HG03575 (cell line): ENCODE results near the gene PLA2G15.

Source experiments
- ATAC-seq: cut with Tn5 transposase; IDR thresholded peaks from one replicate; pipeline ENCODE4 v1.9.1; 2021; ENCODE audit not compliant: unreplicated experiment, insufficient number of reproducible peaks, low FRiP score; ENCODE audit errors: extremely low read depth

Gene PLA2G15

DNA sequence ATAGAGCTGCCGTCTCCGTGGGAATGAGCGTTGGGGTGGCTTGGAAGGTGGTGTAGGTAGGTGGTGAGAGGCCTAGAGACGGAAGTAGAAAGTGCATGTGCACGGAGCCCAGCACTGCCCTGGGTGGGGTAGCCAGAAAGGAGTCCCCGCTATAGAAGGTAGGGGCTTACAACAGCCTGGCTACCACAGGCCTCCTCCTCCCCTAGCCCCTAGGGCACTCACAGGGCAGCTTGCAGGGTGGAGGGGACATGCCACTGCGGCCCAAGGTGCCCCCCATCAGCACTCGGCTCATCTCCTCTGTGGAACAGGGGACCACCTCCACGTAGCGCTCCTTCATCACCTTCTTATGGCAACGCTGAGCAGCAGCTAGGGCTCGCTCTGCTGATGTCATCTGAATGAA is 14.2 kb upstream of the PLA2G15 start:
- ATAC-seq, result no peak

- ATAC-seq, result no peak
These were observed 13.6 kb upstream of the PLA2G15 start for GRCh38 chr16:68231384-68232136.

DNA sequence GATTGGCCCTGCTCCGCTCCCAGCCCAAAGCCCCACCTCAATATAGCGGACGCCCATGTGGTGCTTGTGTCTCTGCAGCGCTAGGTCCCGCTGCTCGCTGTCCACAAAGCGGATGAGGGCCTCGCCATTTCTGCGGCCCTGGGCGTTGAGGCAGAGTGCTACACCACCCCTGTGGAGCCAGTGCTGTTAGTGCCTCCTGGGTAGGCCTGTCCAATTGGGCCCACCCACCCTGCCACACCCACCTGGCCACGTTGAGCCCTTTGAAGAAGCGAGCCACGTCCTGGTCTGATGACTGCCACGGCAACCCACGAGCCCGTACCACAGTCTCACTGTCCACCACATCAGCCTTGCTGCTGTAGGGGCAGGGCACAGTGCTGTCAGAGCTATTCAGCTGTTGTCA is 12.8 kb upstream of the PLA2G15 start:
- no peak for ATAC-seq

DNA sequence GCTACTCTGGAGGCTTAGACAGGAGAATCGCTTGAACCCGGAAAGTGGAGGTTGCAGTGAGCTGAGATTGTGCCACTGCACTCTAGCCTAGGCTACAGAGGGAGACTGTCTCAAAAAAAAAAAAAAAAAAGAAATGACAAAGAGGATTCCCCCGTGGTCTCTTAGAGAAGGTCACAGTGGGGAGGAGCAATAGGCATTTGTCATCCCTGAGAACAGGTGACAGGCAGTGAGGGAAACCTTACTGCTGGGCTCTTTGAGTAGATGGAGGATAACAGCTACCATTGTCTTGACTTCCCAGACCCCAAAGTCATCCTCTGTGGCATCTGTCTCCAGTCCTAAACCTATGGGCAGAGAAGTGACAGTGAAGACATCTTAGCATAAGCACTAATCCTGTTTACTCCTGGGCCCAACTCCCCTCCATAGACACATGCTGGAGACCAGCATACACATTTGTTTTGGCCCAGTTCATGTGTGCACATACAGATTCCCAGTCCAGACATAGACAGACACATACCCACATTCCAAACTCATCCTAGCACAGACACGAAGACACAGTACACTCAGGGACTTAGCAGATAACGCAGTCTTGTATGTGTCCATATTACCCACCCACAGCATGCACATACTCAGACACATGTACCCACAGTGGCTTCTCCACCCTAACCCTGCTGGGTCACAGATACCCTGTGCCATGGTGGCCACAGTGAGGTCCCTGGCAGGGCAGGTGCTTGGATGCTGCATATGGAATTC is 11.9 kb upstream of the PLA2G15 start:
- ATAC-seq, result no peak

- ATAC-seq, result no peak
These were observed 11.4 kb upstream of the PLA2G15 start for GRCh38 chr16:68233835-68234187.

GRCh38 chr16:68234188-68235107 is 10.7 kb upstream of the PLA2G15 start:
- no peak for ATAC-seq

DNA sequence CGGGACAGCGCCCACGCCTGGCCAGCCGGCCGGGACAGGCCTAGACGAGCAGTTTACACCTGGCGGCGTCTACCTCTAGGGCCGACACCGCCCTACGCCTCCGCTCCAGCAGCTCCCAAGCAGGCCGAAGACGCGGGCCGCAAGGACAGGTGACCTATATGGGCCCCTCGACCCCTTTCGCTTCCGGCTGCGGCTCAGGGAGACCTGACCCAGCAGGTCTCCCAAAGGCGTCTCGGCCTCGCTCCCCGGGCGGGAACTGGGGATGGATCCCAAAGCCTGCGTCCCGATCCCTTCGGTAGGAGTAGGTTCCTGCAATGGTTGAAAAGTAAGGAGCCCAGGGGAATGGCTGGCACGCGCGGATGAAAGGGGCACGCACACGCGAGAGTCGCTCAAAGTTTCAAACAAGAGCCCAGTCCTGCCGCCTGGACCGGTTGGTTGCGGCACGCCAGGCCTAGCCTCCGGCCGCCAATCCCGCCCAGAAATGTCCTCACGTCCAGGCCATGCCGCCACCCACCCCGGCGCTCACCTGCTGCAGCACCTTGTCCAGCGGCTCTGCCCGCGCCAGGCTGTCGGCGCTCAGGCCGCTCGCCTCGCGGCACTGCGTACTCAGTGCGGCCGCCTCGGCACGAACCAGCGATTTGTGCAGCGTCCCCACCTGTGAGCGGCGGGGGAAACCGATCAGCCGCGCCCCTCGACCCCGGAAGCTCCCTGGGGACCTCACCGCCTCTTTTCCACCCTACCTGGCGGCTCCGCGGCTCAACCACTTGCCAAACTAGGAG is 9.9 kb upstream of the PLA2G15 start:
- no peak for ATAC-seq

GRCh38 chr16:68235887-68236136 is 9.4 kb upstream of the PLA2G15 start, which contains the start of gene ESRP2:
ESRP2 (minus strand) TSS chr16:68236127; CDS start chr16:68236045, 82 bp downstream.
- ATAC-seq, result no peak

DNA sequence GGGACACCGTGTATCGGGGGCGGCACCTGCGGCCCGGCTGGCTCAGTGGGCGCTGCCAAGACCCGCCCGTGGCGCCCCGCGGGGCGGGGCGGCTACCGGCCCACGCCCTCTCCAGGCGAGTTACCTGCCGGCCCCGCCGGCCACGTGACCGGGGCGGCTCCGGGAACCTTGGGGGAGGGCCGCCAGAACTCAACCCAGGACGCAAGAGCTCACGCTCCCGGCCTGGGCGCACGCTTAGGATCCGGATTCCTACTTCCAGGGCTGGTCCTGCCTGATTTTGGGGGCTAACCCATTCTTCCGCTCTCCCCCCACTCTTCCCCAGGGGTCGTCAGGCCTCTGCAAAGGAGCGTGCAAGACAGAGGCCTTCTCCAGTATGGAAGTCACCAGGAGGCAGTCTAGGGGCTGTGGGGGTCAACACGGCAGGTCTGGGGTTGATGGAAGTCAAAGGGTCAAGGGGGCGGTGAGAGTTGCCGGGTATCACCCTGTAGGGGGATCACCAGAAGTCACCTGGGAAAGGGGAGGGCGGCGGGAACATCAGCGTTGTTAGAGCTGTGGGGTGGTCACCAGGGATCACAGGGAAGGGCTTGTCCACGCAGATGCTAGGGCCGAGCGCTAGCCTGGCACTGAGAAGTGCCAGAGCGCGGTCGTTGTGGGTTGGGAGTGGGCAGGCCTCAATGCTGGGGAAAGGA is 8.9 kb upstream of the PLA2G15 start:
- no peak for ATAC-seq

GRCh38 chr16:68236826-68237242 is 8.3 kb upstream of the PLA2G15 start:
- ATAC-seq, result no peak

GRCh38 chr16:68237243-68238028 is 7.7 kb upstream of the PLA2G15 start:
- ATAC-seq, result no peak

- ATAC-seq, result no peak
These were observed 7.2 kb upstream of the PLA2G15 start for GRCh38 chr16:68238029-68238345.

- no peak for ATAC-seq
These were observed 3.1 kb upstream of the PLA2G15 start for GRCh38 chr16:68242085-68242484.

GRCh38 chr16:68242926-68243858 is 2.0 kb upstream of the PLA2G15 start:
- ATAC-seq, result no peak

DNA sequence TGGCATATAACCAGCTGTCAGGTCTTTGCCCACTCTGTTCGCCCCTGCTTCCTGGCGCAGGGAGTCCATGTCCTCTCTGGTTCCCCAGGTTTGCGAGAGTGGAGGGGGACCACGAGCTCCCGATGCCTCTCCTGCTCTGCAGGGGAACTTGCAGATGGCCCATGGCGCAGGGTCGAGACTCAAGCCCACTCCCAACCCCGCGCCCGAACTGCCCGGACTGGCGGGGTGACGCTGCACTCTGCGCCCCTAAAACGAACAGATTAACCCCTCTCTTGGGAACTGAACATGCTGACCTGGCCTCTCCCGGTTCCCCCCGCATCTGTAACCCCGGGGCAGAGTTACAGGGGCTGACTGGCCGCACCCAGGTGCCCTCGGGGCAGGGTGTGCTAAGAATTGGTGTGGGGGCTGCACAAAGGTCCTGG is 681 bp upstream of the PLA2G15 start:
- ATAC-seq, result no peak

DNA sequence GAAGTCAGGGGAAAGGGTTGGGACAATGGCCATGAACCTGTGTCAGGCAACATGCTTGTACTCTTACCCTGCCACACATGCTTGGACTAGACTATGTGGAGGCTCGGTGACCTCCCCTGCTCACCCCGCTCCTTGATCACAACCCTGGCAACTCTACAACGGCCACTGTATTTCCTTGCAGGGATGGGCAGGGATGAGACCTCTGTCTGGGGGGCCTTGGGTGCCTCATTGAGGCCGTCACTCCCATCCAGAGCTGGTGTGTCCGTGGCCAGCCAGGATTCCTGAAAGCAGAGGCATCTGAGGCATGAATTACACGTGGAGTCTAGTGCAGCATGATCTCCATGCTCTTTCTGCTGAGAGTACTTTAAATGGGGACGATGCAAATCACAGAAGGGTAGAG is 948 bp downstream of the PLA2G15 start:
- ATAC-seq, result no peak

- no peak for ATAC-seq
These were observed 1.5 kb downstream of the PLA2G15 start for GRCh38 chr16:68246666-68247065.
